Measurements from ENCODE around the gene KIF19. TPM values are rescaled to one million over a fixed set of nuclear protein-coding genes. Genes with fewer than 3 reads are reported as not detected.

Gene KIF19
- polyA plus RNA-seq, 1 experiment: not detected

GRCh38 chr17:74332763-74333283 is 6.8 kb downstream of the KIF19 start:
- no peak for TF ChIP-seq CTCF (IDR thresholded peaks at IDR 0.05; ENCODE audit: low read depth, low read length)
- Histone ChIP-seq H3K9me3 (ENCODE audit: control insufficient read depth, insufficient read depth, low read length) (no peaks in the 10 kb centered on the region), H3K27me3 (ENCODE audit: control insufficient read depth, insufficient read depth, low read length) (no peaks in the 10 kb centered on the region), H3K4me3 (ENCODE audit: low read depth, low read length) (no peak overlapping the region), H3K27ac (ENCODE audit: low read depth, low read length) (no peak overlapping the region)
- POLR2A ChIA-PET: no interaction called here
- no peak for DNase-seq (ENCODE audit: low read depth, low spot score)
- CTCF ChIA-PET: interaction anchor here (1.9 kb wide), 1 partner anchor 35 kb away, joined by 5 read pairs; the partner anchor contains the start of gene GPR142

DNA sequence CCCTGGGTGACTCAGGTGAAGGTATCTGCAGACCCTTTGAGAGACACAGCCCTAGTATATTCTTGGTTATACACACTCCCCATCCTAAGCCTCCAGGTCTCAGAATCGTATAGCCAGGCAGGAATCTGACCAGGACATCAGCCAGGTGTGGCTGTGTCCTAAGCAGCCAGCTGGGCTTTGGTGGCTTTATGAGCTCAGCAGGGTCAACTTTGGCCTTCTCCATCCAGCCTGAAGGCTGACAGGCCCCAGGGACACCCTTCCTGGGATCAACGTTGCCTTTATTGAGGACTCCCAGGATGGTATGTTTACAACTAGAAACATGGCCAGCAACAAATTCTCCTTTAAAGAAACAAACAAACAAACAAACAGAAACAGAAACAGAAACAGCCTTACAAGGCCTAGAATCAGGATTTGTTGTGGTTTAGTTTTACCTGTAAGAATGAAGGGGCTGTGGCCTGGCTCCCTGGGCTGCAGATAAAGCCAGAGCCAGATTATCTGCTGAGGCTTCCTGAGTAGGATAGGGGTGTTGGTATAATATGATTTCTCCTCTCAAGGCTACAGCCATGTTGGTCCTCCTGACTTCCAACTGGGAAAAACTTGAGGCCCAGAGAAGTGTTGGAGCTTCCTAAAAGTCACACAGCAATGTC is 8.5 kb downstream of the KIF19 start:
- Histone ChIP-seq H3K27me3 (ENCODE audit: control insufficient read depth, insufficient read depth, low read length) (no peaks in the 10 kb centered on the region), H3K9me3 (ENCODE audit: control insufficient read depth, insufficient read depth, low read length) (no peaks in the 10 kb centered on the region), H3K27ac (ENCODE audit: low read depth, low read length) (no peak overlapping the region), H3K4me3 (ENCODE audit: low read depth, low read length) (no peak overlapping the region)
- CTCF ChIA-PET: no interaction called here
- no peak for TF ChIP-seq CTCF (IDR thresholded peaks at IDR 0.05; ENCODE audit: low read depth, low read length)
- POLR2A ChIA-PET: no interaction called here
- no peak for DNase-seq (ENCODE audit: low read depth, low spot score)

DNA sequence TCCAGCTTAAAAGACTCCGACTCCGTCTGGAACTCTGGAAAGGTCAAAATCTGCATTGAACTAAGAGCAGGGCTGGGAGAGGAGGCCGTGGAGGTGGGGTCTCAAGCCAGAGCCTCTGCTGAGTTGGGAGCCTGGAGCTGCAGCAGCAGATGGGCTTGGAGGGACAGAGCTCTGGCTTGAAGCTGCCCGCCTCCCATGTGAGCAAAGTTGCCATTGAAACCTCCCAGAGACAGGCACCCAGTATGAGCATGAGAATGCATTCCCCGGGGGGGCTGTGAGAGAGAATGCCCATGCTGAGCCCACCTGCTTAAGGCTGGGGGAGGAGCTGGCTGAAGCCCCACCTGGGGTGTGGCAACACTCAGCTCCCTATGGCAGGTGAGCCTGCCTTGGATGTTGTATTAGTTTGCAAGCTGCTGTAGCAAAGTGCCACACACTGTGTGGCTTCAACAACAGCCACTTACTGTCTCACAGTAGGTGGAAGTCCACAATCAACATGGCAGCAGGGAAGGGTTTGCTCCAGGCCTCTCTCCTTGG is 9.6 kb downstream of the KIF19 start:
- no peak overlapping the region for H3K27ac ChIP-seq (ENCODE audit: low read depth, low read length)
- H3K27me3 ChIP-seq (ENCODE audit: control insufficient read depth, insufficient read depth, low read length): no peaks in the 10 kb centered on the region
- ChIA-PET POLR2A (no interaction called here), CTCF (no interaction called here)
- no peaks in the 10 kb centered on the region; the same call in 1 of the 2 replicates for H3K9me3 ChIP-seq (ENCODE audit: control insufficient read depth, insufficient read depth, low read length)
- no peak overlapping the region for H3K4me3 ChIP-seq (ENCODE audit: low read depth, low read length)
- no peak for TF ChIP-seq CTCF (IDR thresholded peaks at IDR 0.05; ENCODE audit: low read depth, low read length)
- no peak for DNase-seq (ENCODE audit: low read depth, low spot score)

DNA sequence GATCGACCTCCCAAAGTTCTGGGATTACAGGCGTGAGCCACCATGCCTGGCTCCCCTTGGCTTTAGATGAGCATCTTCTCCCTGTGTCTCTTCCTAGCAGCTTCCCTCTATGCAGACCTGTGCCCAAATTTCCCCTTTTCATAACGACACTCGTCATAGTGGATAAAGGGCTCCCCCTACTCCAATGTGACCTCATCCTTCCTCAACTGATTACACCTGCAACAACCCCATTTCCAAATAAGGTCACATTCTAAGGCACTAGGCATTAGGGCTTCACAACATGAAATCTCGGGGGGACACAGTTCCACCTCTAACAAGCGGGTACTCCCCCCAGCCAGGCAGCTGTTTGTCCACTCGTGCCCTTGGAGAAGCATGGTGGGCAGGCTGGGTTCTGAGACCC is 10.3 kb downstream of the KIF19 start:
- Histone ChIP-seq H3K27ac (ENCODE audit: low read depth, low read length) (no peak overlapping the region), H3K9me3 (ENCODE audit: control insufficient read depth, insufficient read depth, low read length) (no peaks in the 10 kb centered on the region; the same call in 1 of the 2 replicates), H3K4me3 (ENCODE audit: low read depth, low read length) (no peak overlapping the region), H3K27me3 (ENCODE audit: control insufficient read depth, insufficient read depth, low read length) (no peaks in the 10 kb centered on the region)
- DNase-seq (ENCODE audit: low read depth, low spot score): no peak
- TF ChIP-seq CTCF (IDR thresholded peaks at IDR 0.05; ENCODE audit: low read depth, low read length): no peak
- ChIA-PET POLR2A (no interaction called here), CTCF (no interaction called here)

- H3K9me3 ChIP-seq (ENCODE audit: control insufficient read depth, insufficient read depth, low read length): no peaks in the 10 kb centered on the region; the same call in 1 of the 2 replicates
- ChIA-PET CTCF (no interaction called here), POLR2A (no interaction called here)
- no peak for DNase-seq (ENCODE audit: low read depth, low spot score)
- H3K27me3 ChIP-seq (ENCODE audit: control insufficient read depth, insufficient read depth, low read length): no peaks in the 10 kb centered on the region
- no peak overlapping the region for H3K4me3 ChIP-seq (ENCODE audit: low read depth, low read length)
- no peak overlapping the region for H3K27ac ChIP-seq (ENCODE audit: low read depth, low read length)
- TF ChIP-seq CTCF (IDR thresholded peaks at IDR 0.05; ENCODE audit: low read depth, low read length): no peak
Measured at GRCh38 chr17:74337834-74338500, 11.9 kb downstream of the KIF19 start.

Data from AG04450 (cell line).